CD4-positive, alpha-beta T cell treated with Interleukin-1 beta for 1 hour (primary cell): Measurements from ENCODE around the gene TTN.

Experiments
- DNase-seq, 2 donors: peaks; one replicate each; pipeline ENCODE4 v3.0.0-alpha.2; 2020 to 2022

TTN gene

DNA sequence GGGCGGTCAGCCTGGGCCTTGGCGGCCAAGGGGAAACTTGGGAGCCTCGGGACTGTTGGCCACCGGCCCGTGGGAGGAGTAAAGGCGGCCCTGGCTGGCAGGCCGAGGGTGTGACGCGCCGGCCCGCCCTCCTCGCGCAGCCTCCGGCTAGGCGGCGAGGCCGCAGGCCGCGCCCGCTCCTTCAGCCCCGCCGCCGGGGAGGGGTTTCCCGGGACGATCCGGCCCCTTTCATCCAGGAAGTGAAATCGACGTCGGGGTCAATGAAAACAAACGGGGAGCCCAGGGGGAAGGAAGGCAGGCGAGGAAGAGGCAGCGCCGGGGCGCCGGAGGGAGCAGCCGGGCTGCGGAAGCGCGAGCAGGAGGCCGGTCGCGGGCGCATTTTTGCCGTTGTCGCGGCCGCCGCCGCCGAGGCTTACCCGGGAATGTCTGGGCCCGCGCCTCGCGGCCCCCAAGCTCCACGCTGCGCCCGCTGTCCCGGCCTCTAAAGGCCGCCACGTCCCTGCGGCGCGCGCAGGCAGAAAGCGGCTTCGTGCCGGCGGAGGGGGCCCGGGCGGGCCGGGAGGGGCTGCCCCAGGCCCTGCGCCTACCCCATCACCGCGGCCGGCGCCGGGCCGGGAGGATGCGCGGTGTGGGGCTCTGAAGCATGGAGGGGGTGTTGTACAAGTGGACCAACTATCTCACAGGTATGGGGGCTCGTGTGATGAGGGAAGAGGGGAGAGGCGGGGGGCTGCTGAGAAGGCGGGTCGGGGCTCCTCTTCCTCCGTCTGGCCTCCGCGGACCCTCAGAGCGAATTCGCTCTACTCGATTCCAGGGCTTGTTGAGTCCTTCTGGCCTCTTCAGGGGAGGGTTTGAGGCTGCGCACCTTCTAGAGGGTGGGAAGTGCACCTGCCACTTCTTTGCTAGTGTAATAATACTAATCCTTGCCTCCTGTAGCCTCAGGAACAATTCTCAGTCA, 326.7 kb downstream of the TTN start, which contains the start of gene PLEKHA3:
Gene PLEKHA3, plus strand, starts transcription at position 231 of the 955 bp plus-strand sequence. Its CDS starts 413 bp downstream, at position 644.
- DNase-seq: peak; percentile 83 to 84

DNA sequence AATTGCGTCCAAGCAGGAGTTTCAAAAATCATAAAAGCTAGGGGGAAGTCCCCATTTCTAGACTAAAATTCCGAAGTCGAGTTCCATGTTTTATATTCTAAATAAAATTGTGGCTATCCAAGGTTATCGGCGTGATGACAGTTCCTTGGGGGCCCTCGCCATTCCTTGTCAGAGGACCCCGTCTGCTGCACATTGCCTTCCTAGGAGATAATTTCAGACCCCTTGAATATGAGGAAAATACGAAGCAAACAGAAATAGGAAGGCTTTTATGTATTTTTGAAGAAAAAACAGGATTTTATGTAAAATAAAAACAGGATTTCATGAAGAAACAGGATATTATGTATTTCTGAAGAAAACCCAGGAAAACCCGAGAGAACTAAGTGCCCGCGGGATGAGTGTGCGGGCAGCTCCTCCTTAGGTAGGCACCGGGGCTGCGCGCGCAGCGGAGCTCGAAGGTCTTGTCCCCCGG, 327.4 kb downstream of the TTN start:
- no peak for DNase-seq

DNA sequence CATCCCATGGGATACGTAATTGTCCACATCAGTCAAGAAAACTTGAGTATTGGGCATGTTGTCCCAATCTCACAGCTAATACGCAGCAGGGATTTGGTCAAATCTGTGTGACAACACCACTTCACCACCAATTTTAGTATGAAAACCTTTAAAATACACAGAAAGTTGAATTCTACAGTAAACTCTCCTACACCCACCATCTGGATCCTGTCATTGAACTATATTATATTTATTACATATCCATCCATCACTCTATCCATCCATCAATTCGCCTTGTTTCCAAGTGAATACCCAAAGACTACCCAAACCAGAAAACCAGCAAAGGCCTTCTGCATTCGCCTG, 328.0 kb downstream of the TTN start:
- DNase-seq: no peak

DNA sequence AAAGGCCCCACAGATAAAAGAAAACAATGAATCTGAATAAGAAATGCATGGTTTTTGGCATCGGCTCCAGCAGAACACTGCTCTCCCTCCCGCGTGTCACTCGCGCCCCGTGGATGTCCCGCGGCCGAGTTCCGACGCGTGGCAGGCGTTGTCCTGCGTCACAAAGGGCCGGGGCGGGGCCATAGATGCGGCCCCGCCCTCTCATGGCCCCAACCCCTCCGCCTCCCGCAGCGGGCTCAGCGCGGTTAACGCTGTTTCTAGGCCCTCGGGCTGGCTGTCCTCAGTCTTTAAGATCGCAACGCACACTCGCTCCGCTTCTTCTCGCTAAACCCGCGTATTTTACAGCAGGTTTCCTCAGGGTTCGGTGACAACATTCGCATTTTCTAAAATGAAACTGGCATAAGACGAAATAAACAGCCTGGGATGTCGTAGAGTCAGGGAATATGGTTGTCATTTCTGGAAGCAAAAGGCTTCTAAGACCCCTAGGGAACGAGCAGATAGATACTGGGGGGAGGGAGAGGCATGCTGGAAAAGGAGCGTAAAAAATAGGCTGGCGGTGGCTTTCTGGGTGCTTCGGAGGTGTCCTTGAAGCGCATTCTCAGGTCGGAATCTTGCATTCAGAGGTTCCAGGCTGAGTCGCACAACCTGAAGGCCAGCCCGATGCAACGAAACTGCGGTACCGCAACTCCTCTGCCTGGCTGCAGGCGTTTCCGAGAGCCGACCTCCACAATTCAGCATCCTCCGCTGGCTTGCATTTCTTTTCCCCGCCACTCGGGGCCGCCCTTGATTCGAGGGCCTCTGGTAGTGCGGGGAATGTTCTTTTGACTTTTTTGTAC, 328.6 kb downstream of the TTN start, which contains the start of gene FKBP7:
Gene FKBP7, minus strand, starts transcription at position 162 of the 836 bp plus-strand sequence. Its CDS starts 101 bp downstream, at position 61.
- DNase-seq: peak; percentile 87

DNA sequence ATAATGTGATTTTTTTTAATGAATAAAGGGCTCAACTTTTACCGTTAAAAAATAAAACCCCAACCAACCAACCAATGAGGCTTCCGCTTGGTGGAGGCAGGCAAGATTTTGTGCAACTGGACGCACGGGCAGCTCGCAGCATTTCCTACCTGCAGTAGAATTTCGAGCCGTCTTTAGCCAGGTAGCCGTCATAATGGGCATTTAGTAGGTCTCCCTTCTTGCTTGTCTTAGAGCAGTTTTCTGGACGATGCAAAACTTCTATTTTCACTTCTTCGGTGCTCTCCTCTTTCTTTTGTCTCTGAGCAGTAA, 329.1 kb downstream of the TTN start:
- DNase-seq: no peak

DNA sequence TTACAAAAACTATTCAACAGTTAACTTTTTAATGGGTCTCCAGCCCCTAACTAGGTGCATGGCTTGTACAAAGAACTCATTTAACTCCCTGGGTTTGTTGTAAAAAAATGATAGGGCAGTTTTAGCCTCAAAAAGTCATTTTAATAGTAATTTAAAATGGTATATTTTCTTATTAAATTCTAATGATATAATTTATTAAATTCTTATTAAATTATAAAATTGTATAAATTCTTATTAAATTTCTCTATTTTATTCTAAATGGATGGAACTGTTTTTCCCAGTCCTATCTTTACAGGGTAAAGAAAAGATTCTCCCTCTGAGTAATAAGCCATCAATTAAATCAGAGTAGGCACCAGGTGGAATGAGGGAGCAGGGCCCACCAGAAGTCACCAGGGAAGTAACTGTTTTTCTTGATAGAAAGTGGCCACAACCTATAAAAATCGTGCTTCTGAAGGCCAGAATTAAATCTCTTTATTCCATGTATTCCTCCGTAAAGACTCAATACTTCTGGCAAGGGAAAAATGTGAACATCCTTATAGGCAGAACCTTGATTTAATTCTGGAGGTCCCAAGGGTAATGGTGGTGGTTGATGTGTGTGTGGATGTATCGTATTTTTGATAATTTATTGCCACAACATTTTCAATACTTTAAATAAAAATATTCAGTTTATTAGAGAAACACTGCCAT, 329.6 kb downstream of the TTN start:
- DNase-seq: no peak

DNA sequence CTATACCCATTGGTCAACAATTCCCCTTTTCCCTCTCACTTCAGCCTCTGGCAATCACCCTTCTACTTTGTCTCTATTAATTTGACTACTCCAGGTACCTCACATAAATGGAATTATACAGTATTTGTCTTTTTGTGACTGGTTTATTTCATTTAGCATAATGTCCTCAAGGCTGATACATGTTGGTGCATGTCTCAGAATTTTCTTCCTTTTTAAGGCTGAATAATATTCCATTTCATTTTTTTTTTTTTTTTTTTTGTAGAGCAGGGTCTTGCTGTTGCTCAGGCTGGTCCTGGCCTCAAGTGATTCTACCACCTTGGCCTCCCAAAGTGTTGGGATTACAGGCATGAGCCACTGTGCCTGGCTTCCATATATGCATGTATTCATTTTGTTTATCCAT, 330.7 kb downstream of the TTN start:
- DNase-seq: no peak
